ENCODE measurements around the gene GRAP. TPM values are rescaled to one million over a fixed set of nuclear protein-coding genes. Genes with fewer than 3 reads are reported as not detected.

Gene GRAP
- total RNA-seq, 5 donors from 2014 or later (not counting 1 experiment from before 2014, with no cell fraction given) = 26.5 to 95.2 (median 74.0) TPM

DNA sequence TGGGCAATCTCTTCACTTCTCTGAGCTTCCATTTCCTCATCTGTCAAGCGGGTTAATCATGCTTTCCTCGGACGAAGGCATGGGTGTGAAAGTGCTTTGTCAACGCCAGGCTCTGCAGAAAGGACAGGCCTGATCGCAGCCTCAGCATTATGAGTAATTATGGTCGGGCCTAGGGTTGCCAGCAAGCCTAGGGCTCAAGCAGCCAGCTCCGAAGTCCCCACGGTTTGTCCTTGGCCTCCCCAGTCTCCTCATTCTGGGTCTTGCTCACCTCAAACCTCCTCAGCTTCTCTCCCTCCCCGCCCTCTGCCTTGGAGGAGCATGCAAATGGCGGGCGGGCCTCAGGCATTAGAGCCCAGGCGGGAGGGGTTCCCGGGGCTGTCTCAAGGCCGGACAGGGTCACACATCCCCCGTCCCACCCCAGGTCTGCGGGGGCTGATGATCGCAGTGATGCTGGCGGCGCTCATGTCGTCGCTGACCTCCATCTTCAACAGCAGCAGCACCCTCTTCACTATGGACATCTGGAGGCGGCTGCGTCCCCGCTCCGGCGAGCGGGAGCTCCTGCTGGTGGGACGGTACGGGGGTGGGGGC is 32.0 kb downstream of the GRAP start:
- Histone ChIP-seq H3K4me3 (ENCODE audit: control insufficient read depth in 1 of 2, extremely low read depth in 1 of 2, low read length in 1 of 2) (no peak overlapping the region), H3K27ac (ENCODE audit: low read length) (no peak overlapping the region), H3K36me3 (ENCODE audit: control insufficient read depth in 2 of 2, extremely low read depth in 1 of 2, insufficient read depth in 1 of 2, low read length in 1 of 2) (no peaks in the 10 kb centered on the region), H3K27me3 (replicated peaks in 1 of 2; ENCODE audit: control insufficient read depth in 2 of 2, extremely low read depth in 1 of 2, insufficient read depth in 2 of 2, low read length in 1 of 2) (peaks cover 0 to 13% of the 10 kb centered on the region in 2 experiments), H3K9me3 (no peaks in the 10 kb centered on the region), H3K4me1 (ENCODE audit: control insufficient read depth in 1 of 2, extremely low read depth in 1 of 2, insufficient read depth in 2 of 2, low read length in 2 of 2) (peaks cover 2 to 10% of the 10 kb centered on the region in 2 experiments)
- Mint-ChIP-seq H3K27ac (no peak overlapping the region), H3K4me1 (peaks cover 8 to 20% (median 19%) of the 10 kb centered on the region in 3 donors), H3K36me3 (peaks cover 4% of the 10 kb centered on the region), H3K4me3 (no peak overlapping the region), H3K9me3 (no peaks in the 10 kb centered on the region), H3K27me3 (no peaks in the 10 kb centered on the region)
- WGBS (ENCODE audit: insufficient coverage) = 94% methylated on average over 16 of the region's 29 CpGs
- DNase-seq (no peak), ATAC-seq (replicated peaks in 1 of 4) (no peak)
- ChIA-PET POLR2A (interaction anchor here in 1 of 2 donors (0.6 kb wide), 1 partner anchor 77 kb away, joined by 3 read pairs; no protein-coding TSS in a partner anchor), CTCF (interaction anchor here in 1 of 2 donors (1.1 kb wide), 1 partner anchor 388 kb away, joined by 3 read pairs; no protein-coding TSS in a partner anchor)

DNA sequence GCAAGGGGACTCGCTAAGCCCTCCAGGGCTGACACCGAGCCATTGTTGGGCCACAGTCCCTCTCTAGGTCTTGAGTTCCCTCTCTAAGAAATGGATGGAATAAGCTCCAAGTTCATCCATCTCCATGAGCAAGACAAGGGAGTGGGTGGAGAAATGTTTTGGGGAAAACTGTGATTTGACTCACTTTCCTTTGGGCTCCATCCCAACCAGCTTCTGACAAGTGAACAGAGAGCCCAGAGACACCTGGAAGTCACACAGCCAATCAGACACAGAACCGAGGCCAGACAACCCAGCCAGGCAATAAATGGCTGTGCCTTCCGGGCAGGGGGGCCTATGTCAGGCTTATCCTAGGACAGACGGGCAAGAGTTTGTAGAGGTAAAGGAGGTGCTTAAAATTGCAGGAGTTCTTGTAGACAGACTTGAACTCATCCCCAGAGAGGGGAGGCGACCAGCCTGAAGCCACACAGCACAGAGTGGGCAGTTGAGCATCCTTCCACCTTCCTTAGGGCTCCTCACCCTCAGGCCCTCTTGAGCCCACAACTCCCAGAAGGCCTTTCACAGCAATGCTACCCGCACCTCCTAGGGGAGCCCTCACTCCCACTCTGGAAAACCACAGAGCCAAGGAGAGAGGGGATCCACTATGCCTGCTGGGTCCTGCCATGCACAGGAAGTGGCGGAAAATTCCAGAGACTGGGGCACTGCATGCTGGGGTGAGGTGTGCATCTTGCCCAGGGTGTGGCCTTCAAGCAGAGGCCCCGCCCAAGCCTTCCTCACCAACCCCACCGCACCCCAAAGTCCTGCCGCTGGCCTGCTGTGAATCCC is 32.7 kb downstream of the GRAP start:
- no peak overlapping the region for H3K4me3 ChIP-seq (ENCODE audit: control insufficient read depth in 1 of 2, extremely low read depth in 1 of 2, low read length in 1 of 2)
- CTCF ChIA-PET = interaction anchor here in 1 of 2 donors (1.1 kb wide), 1 partner anchor 388 kb away, joined by 3 read pairs; no protein-coding TSS in a partner anchor
- ATAC-seq (replicated peaks in 1 of 4) (no peak), DNase-seq (no peak)
- H3K36me3 ChIP-seq (ENCODE audit: control insufficient read depth in 2 of 2, extremely low read depth in 1 of 2, insufficient read depth in 1 of 2, low read length in 1 of 2) = no peaks in the 10 kb centered on the region
- peaks cover 3% of the 10 kb centered on the region for H3K36me3 Mint-ChIP-seq
- peaks cover 2 to 10% of the 10 kb centered on the region in 2 experiments for H3K4me1 ChIP-seq (ENCODE audit: control insufficient read depth in 1 of 2, extremely low read depth in 1 of 2, insufficient read depth in 2 of 2, low read length in 2 of 2)
- H3K27ac ChIP-seq (ENCODE audit: low read length) = no peak overlapping the region
- no peak overlapping the region for H3K4me3 Mint-ChIP-seq
- H3K27ac Mint-ChIP-seq = no peak overlapping the region
- H3K27me3 ChIP-seq (replicated peaks in 1 of 2; ENCODE audit: control insufficient read depth in 2 of 2, extremely low read depth in 1 of 2, insufficient read depth in 2 of 2, low read length in 1 of 2) = peaks cover 0 to 13% of the 10 kb centered on the region in 2 experiments
- no peaks in the 10 kb centered on the region for H3K9me3 Mint-ChIP-seq
- H3K4me1 Mint-ChIP-seq = peaks cover 7 to 19% (median 17%) of the 10 kb centered on the region in 3 donors
- POLR2A ChIA-PET = interaction anchor here in 1 of 2 donors (0.6 kb wide), 1 partner anchor 76 kb away, joined by 3 read pairs; no protein-coding TSS in a partner anchor
- WGBS (ENCODE audit: insufficient coverage) = 89% methylated on average over 5 of the region's 11 CpGs
- no peaks in the 10 kb centered on the region for H3K27me3 Mint-ChIP-seq
- H3K9me3 ChIP-seq = no peaks in the 10 kb centered on the region

DNA sequence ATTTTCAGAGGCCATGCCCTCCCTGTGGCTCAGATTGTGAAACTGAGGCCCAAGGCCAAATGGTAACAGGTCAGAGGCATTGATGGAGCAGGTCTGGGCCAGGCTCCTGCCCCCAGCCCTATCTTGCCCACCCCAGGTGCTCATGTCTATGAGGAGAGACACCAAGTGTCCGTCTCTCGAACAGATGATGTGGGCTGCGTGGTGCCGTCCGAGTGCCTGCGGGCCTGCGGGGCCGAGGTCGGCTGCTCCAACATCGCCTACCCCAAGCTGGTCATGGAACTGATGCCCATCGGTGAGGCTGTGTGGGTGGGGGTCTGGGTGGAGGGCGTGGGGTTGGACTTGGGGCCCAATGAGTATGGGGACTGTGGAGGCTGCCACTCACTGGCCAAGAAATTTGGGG is 33.5 kb downstream of the GRAP start:
- no peak overlapping the region for H3K4me3 Mint-ChIP-seq
- H3K4me3 ChIP-seq (ENCODE audit: control insufficient read depth in 1 of 2, extremely low read depth in 1 of 2, low read length in 1 of 2) = no peak overlapping the region
- H3K9me3 Mint-ChIP-seq = no peaks in the 10 kb centered on the region
- H3K27me3 ChIP-seq (replicated peaks in 1 of 2; ENCODE audit: control insufficient read depth in 2 of 2, extremely low read depth in 1 of 2, insufficient read depth in 2 of 2, low read length in 1 of 2) = peaks cover 0 to 13% of the 10 kb centered on the region in 2 experiments
- H3K36me3 Mint-ChIP-seq = no peaks in the 10 kb centered on the region
- ChIA-PET POLR2A (no interaction called here), CTCF (no interaction called here)
- peaks cover 3 to 14% (median 12%) of the 10 kb centered on the region in 3 donors for H3K4me1 Mint-ChIP-seq
- H3K27ac Mint-ChIP-seq = no peak overlapping the region
- no peak for ATAC-seq (replicated peaks in 1 of 4)
- H3K27ac ChIP-seq (ENCODE audit: low read length) = no peak overlapping the region
- no peaks in the 10 kb centered on the region for H3K36me3 ChIP-seq (ENCODE audit: control insufficient read depth in 2 of 2, extremely low read depth in 1 of 2, insufficient read depth in 1 of 2, low read length in 1 of 2)
- no peaks in the 10 kb centered on the region for H3K27me3 Mint-ChIP-seq
- peaks cover 2 to 10% of the 10 kb centered on the region in 2 experiments for H3K4me1 ChIP-seq (ENCODE audit: control insufficient read depth in 1 of 2, extremely low read depth in 1 of 2, insufficient read depth in 2 of 2, low read length in 2 of 2)
- no peak for DNase-seq
- H3K9me3 ChIP-seq = no peaks in the 10 kb centered on the region
- 95% methylated on average over 11 of the region's 12 CpGs for WGBS (ENCODE audit: insufficient coverage)

DNA sequence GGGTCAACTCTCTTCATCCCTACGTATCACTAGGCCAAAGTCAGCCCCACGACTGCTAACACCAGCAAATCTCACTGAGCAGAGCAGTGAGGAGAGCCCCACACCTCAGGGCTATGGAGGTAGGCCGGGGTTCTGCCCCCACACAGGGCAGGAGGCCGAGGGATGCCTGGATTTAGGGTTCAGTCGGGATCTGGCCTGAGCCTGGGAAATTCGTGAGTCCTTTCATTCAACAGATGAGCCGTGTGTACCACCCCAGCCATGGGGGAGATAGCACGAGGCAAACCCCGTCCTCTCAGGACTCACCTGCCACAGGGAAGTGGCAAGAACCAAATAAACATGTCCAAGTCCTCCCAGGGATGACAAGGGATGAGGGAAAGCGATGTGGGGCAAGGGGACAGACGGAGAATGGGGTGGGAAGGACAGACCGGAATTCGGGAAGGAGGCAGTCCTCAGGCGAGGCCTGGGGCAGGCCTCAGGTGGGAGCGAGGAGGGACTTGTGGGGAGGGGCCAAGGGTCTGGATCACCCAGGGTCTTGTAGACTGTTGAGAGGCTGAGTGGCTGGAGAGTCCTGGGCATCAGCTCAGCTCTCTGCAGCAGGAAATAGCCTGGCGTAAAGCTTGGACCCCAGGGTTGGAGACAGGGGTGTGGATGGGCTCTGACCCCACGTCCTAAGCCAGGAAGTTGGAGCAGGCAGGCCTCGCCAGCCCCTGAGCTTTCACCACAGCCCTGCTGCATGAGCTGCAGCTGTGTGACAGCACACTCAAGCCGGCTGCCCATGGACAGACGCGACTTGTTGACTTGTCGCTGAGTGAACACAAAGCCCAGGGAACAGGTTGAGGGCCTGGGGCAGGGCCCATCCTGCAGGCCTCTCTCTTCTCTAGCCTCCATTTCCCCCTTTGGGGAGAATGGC is 34.3 kb downstream of the GRAP start:
- DNase-seq = no peak
- Histone ChIP-seq H3K27me3 (replicated peaks in 1 of 2; ENCODE audit: control insufficient read depth in 2 of 2, extremely low read depth in 1 of 2, insufficient read depth in 2 of 2, low read length in 1 of 2) (peaks cover 0 to 13% of the 10 kb centered on the region in 2 experiments), H3K27ac (ENCODE audit: low read length) (no peak overlapping the region), H3K9me3 (no peaks in the 10 kb centered on the region), H3K4me3 (ENCODE audit: control insufficient read depth in 1 of 2, extremely low read depth in 1 of 2, low read length in 1 of 2) (no peak overlapping the region), H3K4me1 (ENCODE audit: control insufficient read depth in 1 of 2, extremely low read depth in 1 of 2, insufficient read depth in 2 of 2, low read length in 2 of 2) (peaks cover 2% of the 10 kb centered on the region in 2 experiments), H3K36me3 (ENCODE audit: control insufficient read depth in 2 of 2, extremely low read depth in 1 of 2, insufficient read depth in 1 of 2, low read length in 1 of 2) (no peaks in the 10 kb centered on the region)
- CTCF ChIA-PET = no interaction called here
- no peaks in the 10 kb centered on the region for H3K36me3 Mint-ChIP-seq
- no peaks in the 10 kb centered on the region for H3K27me3 Mint-ChIP-seq
- H3K27ac Mint-ChIP-seq = no peak overlapping the region
- POLR2A ChIA-PET = no interaction called here
- H3K4me1 Mint-ChIP-seq = peaks cover 3 to 12% (median 12%) of the 10 kb centered on the region in 3 donors
- WGBS (ENCODE audit: insufficient coverage) = 94% methylated on average over 16 of the region's 22 CpGs
- no peaks in the 10 kb centered on the region for H3K9me3 Mint-ChIP-seq
- ATAC-seq (replicated peaks in 1 of 4) = no peak
- H3K4me3 Mint-ChIP-seq = no peak overlapping the region

DNA sequence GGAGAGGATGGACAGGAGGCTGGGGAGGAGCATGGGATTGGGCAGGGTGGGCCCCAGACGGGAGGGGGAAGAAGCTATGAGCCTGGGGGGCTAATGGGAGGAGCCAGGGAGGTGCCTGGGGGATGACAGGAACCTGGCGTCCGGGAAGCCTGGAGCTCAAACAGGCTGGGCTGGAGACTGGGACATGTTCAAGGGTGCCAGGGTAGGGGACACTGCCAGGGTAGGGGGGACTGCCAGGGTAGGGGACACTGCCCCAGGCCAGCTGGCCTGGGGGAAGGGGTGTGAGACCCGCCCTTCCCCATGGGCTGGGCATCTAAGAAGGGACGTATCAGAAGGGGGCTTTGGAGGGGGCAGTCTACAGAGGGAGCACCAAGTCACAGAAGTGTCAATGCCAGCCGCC is 35.2 kb downstream of the GRAP start:
- ChIA-PET CTCF (no interaction called here), POLR2A (no interaction called here)
- Histone ChIP-seq H3K27me3 (replicated peaks in 1 of 2; ENCODE audit: control insufficient read depth in 2 of 2, extremely low read depth in 1 of 2, insufficient read depth in 2 of 2, low read length in 1 of 2) (peaks cover 0 to 9% of the 10 kb centered on the region in 2 experiments), H3K4me1 (ENCODE audit: control insufficient read depth in 1 of 2, extremely low read depth in 1 of 2, insufficient read depth in 2 of 2, low read length in 2 of 2) (no peaks in the 10 kb centered on the region), H3K27ac (ENCODE audit: low read length) (no peak overlapping the region), H3K36me3 (ENCODE audit: control insufficient read depth in 2 of 2, extremely low read depth in 1 of 2, insufficient read depth in 1 of 2, low read length in 1 of 2) (no peaks in the 10 kb centered on the region), H3K4me3 (ENCODE audit: control insufficient read depth in 1 of 2, extremely low read depth in 1 of 2, low read length in 1 of 2) (no peak overlapping the region), H3K9me3 (no peaks in the 10 kb centered on the region)
- Mint-ChIP-seq H3K4me1 (peaks cover 0 to 8% (median 6%) of the 10 kb centered on the region in 3 donors), H3K9me3 (no peaks in the 10 kb centered on the region), H3K36me3 (no peaks in the 10 kb centered on the region), H3K4me3 (no peak overlapping the region), H3K27me3 (no peaks in the 10 kb centered on the region), H3K27ac (no peak overlapping the region)
- ATAC-seq (replicated peaks in 1 of 4) (no peak), DNase-seq (no peak)
- WGBS (ENCODE audit: insufficient coverage) = 94% methylated on average over 5 of the region's 6 CpGs

Data from T-cell (primary cell).